GM12878 (cell line): ENCODE measurements around the gene RBMS3. TPM values are rescaled to one million over a fixed set of nuclear protein-coding genes. Genes with fewer than 3 reads are reported as not detected.

ENCODE experiments used
- ATAC-seq: fragments of 200-7000 bp; cut with Tn5 transposase; 3 replicates; pipeline ENCODE4 v1.9.1; 2020; ENCODE audit warnings: mild to moderate bottlenecking, moderate library complexity
- BruUV-seq: library from RNA; stranded (reverse); fragments of 400-500 nt; replicated peaks from 2 replicates; lab custom pipeline; 2021; lab: Mats Ljungman, UMichigan
- CTCF ChIA-PET: fragments of 300-600 bp; sonication (Branson Sonifier 250); formaldehyde crosslinking; extraction: SDS; loops from one replicate; lab custom pipeline; 2021; ENCODE audit warnings: inconsistent platforms; lab: Yijun Ruan, JAX
- POLR2A ChIA-PET: fragments of 350-600 bp; formaldehyde crosslinking; extraction: SDS; loops from one replicate; lab custom pipeline; 2021; ENCODE audit warnings: inconsistent platforms; lab: Charles Lee
- RAD21 ChIA-PET: fragments of 300-600 bp; sonication (Branson Sonifier 250); formaldehyde crosslinking; loops from one replicate; lab custom pipeline; 2023; ENCODE audit warnings: antibody characterized with exemption; ENCODE audit not compliant: unreplicated experiment; lab: Charles Lee
- SMC1A ChIA-PET: fragments of 300-600 bp; sonication (Branson Sonifier 250); formaldehyde crosslinking; loops from one replicate; lab custom pipeline; 2023; ENCODE audit not compliant: unreplicated experiment, uncharacterized antibody; lab: Charles Lee
- DNase-seq: peaks from one replicate; pipeline ENCODE4 v3.0.0-alpha.2; 2011; ENCODE audit warnings: low read depth, low spot score
- FAIRE-seq: peaks from 3 replicates; lab custom pipeline; 2011; peaks lifted over from hg19 to GRCh38; lab: Jason Lieb, UNC
- H2AFZ ChIP-seq: 2 replicates; pipeline ENCODE4 v1.6.0; 2011; ENCODE audit warnings: low read depth, low read length, control low read depth; ENCODE audit not compliant: control insufficient read depth
- H3K27ac ChIP-seq: 2 replicates; pipeline ENCODE4 v1.5.1; 2011; ENCODE audit warnings: control low read depth; ENCODE audit not compliant: control insufficient read depth, insufficient read depth
- H3K27me3 ChIP-seq, 2 experiments: replicated peaks in 1 of 2; 2 replicates each; pipeline versions ENCODE4 v1.6.0 to v1.6.1; 2011; ENCODE audit warnings: low read length in 1 of 2; ENCODE audit not compliant: control insufficient read depth in 2 of 2, insufficient read depth in 2 of 2
- H3K36me3 ChIP-seq, 2 experiments: 2 replicates each; pipeline ENCODE4 v1.5.1; 2011; ENCODE audit warnings: low read length in 1 of 2; ENCODE audit not compliant: control insufficient read depth in 2 of 2, insufficient read depth in 2 of 2
- H3K4me1 ChIP-seq: 2 replicates; pipeline ENCODE4 v1.6.1; 2011; ENCODE audit warnings: mild to moderate bottlenecking, low read length, moderate library complexity, mixed read lengths; ENCODE audit not compliant: control insufficient read depth, insufficient read depth
- H3K4me2 ChIP-seq: 2 replicates; pipeline ENCODE4 v1.6.0; 2011; ENCODE audit warnings: control low read depth; ENCODE audit not compliant: control insufficient read depth, insufficient read depth
- H3K4me3 ChIP-seq: fragments of 200-600 bp; sonication (generic); 2 replicates; pipeline ENCODE4 v1.5.1; 2016
- H3K79me2 ChIP-seq: 2 replicates; pipeline ENCODE4 v1.6.0; 2011; ENCODE audit warnings: low read length; ENCODE audit not compliant: control insufficient read depth, insufficient read depth
- H3K9ac ChIP-seq: 2 replicates; pipeline ENCODE4 v1.8.0; 2011; ENCODE audit warnings: low read length, control low read depth, mixed read lengths; ENCODE audit not compliant: control insufficient read depth, insufficient read depth
- H3K9me3 ChIP-seq: replicated peaks from 3 replicates; pipeline ENCODE4 v1.5.1; 2011; ENCODE audit warnings: mild to moderate bottlenecking, low read length; ENCODE audit not compliant: control insufficient read depth, insufficient read depth
- H4K20me1 ChIP-seq: 2 replicates; pipeline ENCODE4 v1.6.0; 2011; ENCODE audit not compliant: control insufficient read depth, insufficient read depth
- BRCA1 ChIP-seq: IDR thresholded peaks from 2 replicates; pipeline ENCODE4 v1.6.1; 2011; ENCODE audit warnings: low read depth, low read length, improper control_type of control experiment
- EED ChIP-seq: sonication (generic); IDR thresholded peaks from 2 replicates; pipeline ENCODE4 v1.6.1; 2016; ENCODE audit warnings: antibody characterized with exemption, low read depth
- EZH2 ChIP-seq: IDR thresholded peaks from 2 replicates; pipeline ENCODE4 v1.6.1; 2012; ENCODE audit warnings: low read depth, mild to moderate bottlenecking, control low read depth, inconsistent platforms, low read length, borderline replicate concordance; ENCODE audit not compliant: control insufficient read depth
- FOXM1 ChIP-seq: IDR thresholded peaks from 2 replicates; pipeline ENCODE4 v1.6.1; 2012; ENCODE audit warnings: low read depth, mild to moderate bottlenecking, inconsistent platforms, low read length, moderate library complexity
- GABPA ChIP-seq: IDR thresholded peaks from 2 replicates; pipeline ENCODE4 v1.6.1; 2014; ENCODE audit warnings: antibody characterized with exemption, low read depth, mild to moderate bottlenecking, inconsistent platforms
- HDAC2 ChIP-seq: fragments of 200-600 bp; sonication (generic); IDR thresholded peaks from 2 replicates; pipeline ENCODE4 v1.6.1; 2017
- IKZF1 ChIP-seq: fragments of 450-650 bp; conservative IDR thresholded peaks from 2 replicates; pipeline ENCODE4 v1.6.1; 2017; ENCODE audit warnings: antibody characterized with exemption, mild to moderate bottlenecking
- JUND ChIP-seq: IDR thresholded peaks from 2 replicates; pipeline ENCODE4 v1.6.1; 2012; ENCODE audit warnings: low read depth, mild to moderate bottlenecking, low read length, improper control_type of control experiment, moderate library complexity
- SUPT20H ChIP-seq: IDR thresholded peaks from 2 replicates; pipeline ENCODE4 v1.6.1; 2011; ENCODE audit warnings: low read depth, mild to moderate bottlenecking, low read length, moderate library complexity, borderline replicate concordance; ENCODE audit not compliant: control insufficient read depth
- TCF3 ChIP-seq: IDR thresholded peaks from 2 replicates; pipeline ENCODE4 v1.6.1; 2012; ENCODE audit warnings: low read depth, mild to moderate bottlenecking, low read length, borderline replicate concordance; ENCODE audit not compliant: insufficient read depth
- ZNF207 ChIP-seq: fragments of 450-650 bp; IDR thresholded peaks from 2 replicates; pipeline ENCODE4 v1.6.1; 2014; ENCODE audit warnings: antibody characterized with exemption, mild to moderate bottlenecking, borderline replicate concordance
- ZNF622 ChIP-seq: fragments of 450-650 bp; IDR thresholded peaks from 2 replicates; pipeline ENCODE4 v1.6.1; 2017; ENCODE audit warnings: mild to moderate bottlenecking, inconsistent platforms
- WGBS: methylation state at CpG from one replicate; pipeline ENCODE4 v1.1.6; 2016; ENCODE audit warnings: low lambda C conversion rate; ENCODE audit not compliant: insufficient replicate concordance, insufficient coverage; ENCODE audit errors: missing lambda C conversion rate; 5-methylcytosine and 5-hydroxymethylcytosine counted together
- in situ Hi-C: fragments of 300-500 bp; cut with MboI; formaldehyde crosslinking; loops from 9 replicates; pipeline ENCODE4 v1.14.3; 2018; ENCODE audit warnings: mixed read lengths
- intact Hi-C: fragments of 100-400 bp; cut with micrococcal nuclease; formaldehyde crosslinking; loops from one replicate; pipeline ENCODE4 v1.14.2; 2022; ENCODE audit not compliant: unreplicated experiment
- polyA plus RNA-seq, 11 experiments: library from polyadenylated mRNA; depleted of rRNA in 4 of 11; unstranded in 6 of 11; stranded (reverse) in 5 of 11; fragments of >200 nt; fragmentation: Nextera tagmentation in 4 of 11; fragmentation: Illumina TruSeq in 1 of 11; extraction: Ambion mirVana in 4 of 11; extraction: Trizol in 1 of 11; gene quantifications; 1 replicate in 1 of 11; 2 replicates in 10 of 11; pipeline versions ENCODE4 v1.2.1 to v1.2.3, GENCODE V29; 2011 to 2016; ENCODE audit warnings: inconsistent platforms in 2 of 11, missing spikeins in 2 of 11, low read depth in 1 of 11
- total RNA-seq, 4 experiments: library from RNA; depleted of rRNA in 3 of 4; stranded (reverse); fragments of >200 nt in 3 of 4; fragmentation: Illumina TruSeq in 1 of 4; extraction: Trizol in 1 of 4; gene quantifications; 2 replicates each; pipeline versions ENCODE4 v1.2.1 to v1.2.3, GENCODE V29; 2013 to 2021
- TF ChIP-seq, protein P1 (sequence below): fragments of 450-650 bp; IDR thresholded peaks from 2 replicates; pipeline ENCODE4 v1.6.1; 2017; ENCODE audit warnings: low read depth, mild to moderate bottlenecking, moderate library complexity
- TF ChIP-seq, protein P2 (sequence below): IDR thresholded peaks from 2 replicates; pipeline ENCODE4 v1.6.1; 2011; ENCODE audit warnings: borderline replicate concordance, low read depth, mild to moderate bottlenecking, moderate library complexity, low read length; ENCODE audit not compliant: insufficient read depth, poor library complexity, severe bottlenecking

Gene RBMS3
- total and polyA plus RNA-seq, 10 of the 15 experiments (the other 5 are each of a cell fraction or from before 2014, with no cell fraction given) = 0.79 to 4.7 (median 3.1) TPM

DNA sequence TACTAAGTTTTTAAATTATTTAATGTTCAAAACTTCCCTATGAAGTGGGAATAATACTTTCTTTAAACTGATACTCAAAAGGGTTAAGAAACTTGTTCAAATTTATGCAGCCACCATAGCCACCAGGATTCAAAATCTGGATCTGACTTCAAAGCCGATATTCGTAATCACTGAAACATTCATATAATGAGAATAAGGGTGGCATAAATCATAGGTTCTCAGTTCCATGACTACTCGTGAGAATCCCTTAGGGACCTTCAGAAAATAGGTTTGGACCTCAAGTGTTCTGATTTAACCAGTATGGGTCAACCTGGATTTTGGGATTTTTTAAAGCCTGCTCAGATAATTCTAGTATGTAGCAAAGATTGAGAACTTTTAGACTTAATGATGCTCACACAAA lies 160.6 kb downstream of the RBMS3 start:
- Histone ChIP-seq H3K9ac (no peak overlapping the region), H3K36me3 (no peaks in the 10 kb centered on the region), H3K4me3 (no peak overlapping the region), H3K27ac (no peak overlapping the region), H4K20me1 (no peaks in the 10 kb centered on the region), H3K79me2 (no peaks in the 10 kb centered on the region), H3K4me2 (no peak overlapping the region), H3K9me3 (no peaks in the 10 kb centered on the region; the same call in 2 of the 3 replicates), H3K27me3 (no peaks in the 10 kb centered on the region), H3K4me1 (no peaks in the 10 kb centered on the region)
- POLR2A ChIA-PET = no interaction called here
- RAD21 ChIA-PET = no interaction called here
- in situ Hi-C loops = no loop called here
- CTCF ChIA-PET = interaction anchor here (1.6 kb wide), 1 partner anchor 13 kb away, joined by 4 read pairs; no protein-coding TSS in a partner anchor
- BruUV-seq = no TSS peak
- SMC1A ChIA-PET = no interaction called here
- intact Hi-C loops = no loop called here
- ATAC-seq = no peak
- WGBS = 62% methylated on average over 3 of the region's 3 CpGs
- TF ChIP-seq JUND = no peak
- TF ChIP-seq, all 136 proteins: peak for 0
- H2AFZ ChIP-seq = no peak overlapping the region
- DNase-seq (no peak), FAIRE-seq (peak; percentile 7)

DNA sequence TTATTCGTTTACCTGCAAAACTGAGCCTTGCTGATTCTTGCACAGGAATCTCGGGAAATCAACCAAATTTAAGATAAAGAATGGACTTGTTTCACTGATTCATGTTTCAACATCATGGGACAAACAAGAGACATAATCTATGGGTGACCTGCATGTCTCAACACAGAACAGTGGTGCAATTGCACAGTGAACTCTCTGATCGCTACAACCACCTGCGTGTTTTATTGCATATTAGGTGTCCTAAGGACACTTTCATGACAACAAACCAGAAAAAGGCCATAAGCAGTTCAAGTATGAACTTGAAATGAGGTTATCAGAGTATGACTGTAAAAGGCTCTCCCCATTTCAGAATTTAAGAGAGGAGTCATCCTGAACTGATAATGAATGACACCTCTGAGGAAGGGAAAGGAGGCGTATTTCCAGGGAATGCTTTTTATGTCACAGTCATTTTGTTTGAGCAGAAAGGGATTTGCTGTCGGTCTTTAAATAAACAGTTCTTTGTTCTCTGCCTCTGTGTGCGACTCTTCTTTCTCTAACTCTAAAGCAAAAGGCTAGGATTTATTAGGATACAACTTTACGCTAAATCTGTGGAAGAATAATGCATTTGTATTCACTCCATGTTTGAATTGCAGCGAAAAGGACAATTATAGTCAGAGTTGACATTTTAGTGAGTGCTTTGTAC lies 167.2 kb downstream of the RBMS3 start:
- ATAC-seq (no peak), FAIRE-seq (no peak), DNase-seq (no peak)
- Histone ChIP-seq H3K79me2 (no peaks in the 10 kb centered on the region), H3K9me3 (no peaks in the 10 kb centered on the region; the same call in 2 of the 3 replicates), H3K27me3 (no peaks in the 10 kb centered on the region), H3K9ac (no peak overlapping the region), H4K20me1 (no peaks in the 10 kb centered on the region), H2AFZ (no peak overlapping the region), H3K27ac (no peak overlapping the region), H3K4me3 (no peak overlapping the region)
- ChIA-PET SMC1A (interaction anchor here (1.3 kb wide), 1 partner anchor 19 kb away, joined by 3 read pairs; no protein-coding TSS in a partner anchor), POLR2A (no interaction called here), CTCF (no interaction called here), RAD21 (no interaction called here)
- BruUV-seq = no TSS peak
- WGBS = 55% methylated on average over 9 of the region's 9 CpGs
- in situ Hi-C loops = no loop called here
- TF ChIP-seq TCF3 = no peak
- no peak for TF ChIP-seq HDAC2
- TF ChIP-seq, protein P1, sequence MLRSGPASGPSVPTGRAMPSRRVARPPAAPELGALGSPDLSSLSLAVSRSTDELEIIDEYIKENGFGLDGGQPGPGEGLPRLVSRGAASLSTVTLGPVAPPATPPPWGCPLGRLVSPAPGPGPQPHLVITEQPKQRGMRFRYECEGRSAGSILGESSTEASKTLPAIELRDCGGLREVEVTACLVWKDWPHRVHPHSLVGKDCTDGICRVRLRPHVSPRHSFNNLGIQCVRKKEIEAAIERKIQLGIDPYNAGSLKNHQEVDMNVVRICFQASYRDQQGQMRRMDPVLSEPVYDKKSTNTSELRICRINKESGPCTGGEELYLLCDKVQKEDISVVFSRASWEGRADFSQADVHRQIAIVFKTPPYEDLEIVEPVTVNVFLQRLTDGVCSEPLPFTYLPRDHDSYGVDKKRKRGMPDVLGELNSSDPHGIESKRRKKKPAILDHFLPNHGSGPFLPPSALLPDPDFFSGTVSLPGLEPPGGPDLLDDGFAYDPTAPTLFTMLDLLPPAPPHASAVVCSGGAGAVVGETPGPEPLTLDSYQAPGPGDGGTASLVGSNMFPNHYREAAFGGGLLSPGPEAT = no peak
- TF ChIP-seq, protein P2, sequence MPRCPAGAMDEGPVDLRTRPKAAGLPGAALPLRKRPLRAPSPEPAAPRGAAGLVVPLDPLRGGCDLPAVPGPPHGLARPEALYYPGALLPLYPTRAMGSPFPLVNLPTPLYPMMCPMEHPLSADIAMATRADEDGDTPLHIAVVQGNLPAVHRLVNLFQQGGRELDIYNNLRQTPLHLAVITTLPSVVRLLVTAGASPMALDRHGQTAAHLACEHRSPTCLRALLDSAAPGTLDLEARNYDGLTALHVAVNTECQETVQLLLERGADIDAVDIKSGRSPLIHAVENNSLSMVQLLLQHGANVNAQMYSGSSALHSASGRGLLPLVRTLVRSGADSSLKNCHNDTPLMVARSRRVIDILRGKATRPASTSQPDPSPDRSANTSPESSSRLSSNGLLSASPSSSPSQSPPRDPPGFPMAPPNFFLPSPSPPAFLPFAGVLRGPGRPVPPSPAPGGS = no peak
- no peak for TF ChIP-seq FOXM1
- TF ChIP-seq ZNF622 = no peak
- no peak for TF ChIP-seq IKZF1
- TF ChIP-seq EED = no peak
- TF ChIP-seq ZNF207 = no peak
- no peak for TF ChIP-seq EZH2
- no peak for TF ChIP-seq BRCA1
- no peak for TF ChIP-seq SUPT20H
- TF ChIP-seq GABPA = no peak
- TF ChIP-seq, all 136 proteins: peak for 0
- intact Hi-C loops = no loop called here
- Histone ChIP-seq H3K4me2 (no peak overlapping the region), H3K36me3 (no peaks in the 10 kb centered on the region), H3K4me1 (no peaks in the 10 kb centered on the region)
